Keratinocyte (primary cell): ENCODE measurements around the gene TOM1. TPM values are rescaled to one million over a fixed set of nuclear protein-coding genes. Genes with fewer than 3 reads are reported as not detected.

Source experiments
- DNase-seq: peaks from one replicate; pipeline ENCODE4 v3.0.0-alpha.2; 2011; ENCODE audit warnings: low read depth, missing footprints, low spot score
- FAIRE-seq: peaks from 2 replicates; lab custom pipeline; 2011; peaks lifted over from hg19 to GRCh38; lab: Jason Lieb, UNC
- H2AFZ ChIP-seq: 2 replicates; pipeline ENCODE4 v1.6.0; 2012; ENCODE audit warnings: low read length, control low read depth, inconsistent platforms; ENCODE audit not compliant: control insufficient read depth
- H3K27ac ChIP-seq: 2 replicates; pipeline ENCODE4 v1.5.1; 2011; ENCODE audit warnings: low read length; ENCODE audit not compliant: control insufficient read depth, insufficient read depth
- H3K27me3 ChIP-seq: 3 replicates; pipeline ENCODE4 v1.6.0; 2011; ENCODE audit warnings: low read length; ENCODE audit not compliant: control insufficient read depth, insufficient read depth; ENCODE audit errors: extremely low read depth
- H3K36me3 ChIP-seq, 2 experiments: 2 replicates in 1 of 2; 3 replicates in 1 of 2; pipeline ENCODE4 v1.5.1; 2011; ENCODE audit warnings: low read length in 2 of 2, mild to moderate bottlenecking in 1 of 2; ENCODE audit not compliant: control insufficient read depth in 2 of 2, insufficient read depth in 2 of 2; ENCODE audit errors: extremely low read depth in 1 of 2
- H3K4me1 ChIP-seq: 3 replicates; pipeline ENCODE4 v1.5.1; 2011; ENCODE audit warnings: low read length; ENCODE audit not compliant: control insufficient read depth, insufficient read depth; ENCODE audit errors: extremely low read depth
- H3K4me2 ChIP-seq: 3 replicates; pipeline ENCODE4 v1.6.0; 2011; ENCODE audit warnings: low read depth, low read length; ENCODE audit not compliant: control insufficient read depth, insufficient read depth; ENCODE audit errors: extremely low read depth
- H3K4me3 ChIP-seq, 3 experiments: fragments of 200-600 bp in 1 of 3; sonication (generic) in 1 of 3; 2 replicates in 2 of 3; 3 replicates in 1 of 3; pipeline ENCODE4 v1.5.1; 2011 to 2016; ENCODE audit warnings: low read length in 3 of 3, mild to moderate bottlenecking in 3 of 3, control low read depth in 2 of 3, inconsistent platforms in 1 of 3, low read depth in 1 of 3, mixed read lengths in 1 of 3, mixed run types in 1 of 3, moderate library complexity in 1 of 3; ENCODE audit not compliant: control insufficient read depth in 2 of 3, insufficient read depth in 2 of 3; ENCODE audit errors: extremely low read depth in 1 of 3
- H3K79me2 ChIP-seq: 2 replicates; pipeline ENCODE4 v1.6.0; 2012; ENCODE audit warnings: low read length; ENCODE audit not compliant: control insufficient read depth, insufficient read depth
- H3K9ac ChIP-seq: 3 replicates; pipeline ENCODE4 v1.6.0; 2011; ENCODE audit warnings: low read length; ENCODE audit not compliant: control insufficient read depth, insufficient read depth; ENCODE audit errors: extremely low read depth
- H3K9me1 ChIP-seq: 3 replicates; pipeline ENCODE4 v1.6.0; 2011; ENCODE audit warnings: low read length; ENCODE audit not compliant: control insufficient read depth, insufficient read depth; ENCODE audit errors: extremely low read depth
- H3K9me3 ChIP-seq: 2 replicates; pipeline ENCODE4 v1.5.1; 2012; ENCODE audit warnings: low read depth, low read length; ENCODE audit not compliant: control insufficient read depth
- H4K20me1 ChIP-seq: 3 replicates; pipeline ENCODE4 v1.6.0; 2011; ENCODE audit warnings: low read length; ENCODE audit not compliant: control insufficient read depth, insufficient read depth; ENCODE audit errors: extremely low read depth
- CTCF ChIP-seq, 3 experiments: IDR thresholded peaks in 1 of 3; conservative IDR thresholded peaks in 1 of 3; optimal IDR thresholded peaks in 1 of 3; 2 replicates in 2 of 3; 3 replicates in 1 of 3; pipeline versions ENCODE3 to v1.5.1; 2011; ENCODE audit warnings: low read length in 3 of 3, mild to moderate bottlenecking in 3 of 3, moderate library complexity in 2 of 3, control low read depth in 1 of 3, inconsistent platforms in 1 of 3; ENCODE audit not compliant: insufficient read depth in 2 of 3; ENCODE audit errors: extremely low read depth in 1 of 3
- EZH2 ChIP-seq: IDR thresholded peaks from one replicate; pipeline ENCODE4 v1.6.1; 2012; ENCODE audit warnings: inconsistent platforms, mild to moderate bottlenecking, low read length, moderate library complexity
- dilution Hi-C: fragments of 300-500 bp; cut with MboI; formaldehyde crosslinking; loops from one replicate; pipeline ENCODE4 v1.7.0; 2020; ENCODE audit warnings: low sequenced_read_pairs; ENCODE audit not compliant: extremely low pct_ligation_motif_present
- polyA plus RNA-seq, 5 experiments: library from polyadenylated mRNA; depleted of rRNA in 3 of 5; stranded (reverse) in 3 of 5; stranded (forward) in 1 of 5; unstranded in 1 of 5; fragments of >200 nt; gene quantifications; 1 replicate in 1 of 5; 2 replicates in 3 of 5; 3 replicates in 1 of 5; pipeline versions ENCODE4 v1.2.1 to v1.2.3, GENCODE V29; 2011 to 2012; ENCODE audit warnings: missing spikeins in 2 of 5, low read depth in 1 of 5, low replicate concordance in 1 of 5

The TOM1 gene
- polyA plus RNA-seq, 1 donor (not counting 4 experiments of a cell fraction or from before 2014, with no cell fraction given), result 17.4 TPM

- Histone ChIP-seq H3K4me1 (no peaks in the 10 kb centered on the region), H3K4me3 (no peak overlapping the region), H3K27ac (no peak overlapping the region), H2AFZ (no peak overlapping the region), H4K20me1 (no peaks in the 10 kb centered on the region), H3K9me1 (no peaks in the 10 kb centered on the region), H3K9ac (no peak overlapping the region), H3K9me3 (no peaks in the 10 kb centered on the region), H3K36me3 (peaks cover 30 to 31% of the 10 kb centered on the region in 2 experiments), H3K4me2 (no peak overlapping the region), H3K79me2 (peaks cover 24% of the 10 kb centered on the region), H3K27me3 (no peaks in the 10 kb centered on the region)
- no peak for DNase-seq
- TF ChIP-seq EZH2 (no peak), CTCF (optimal IDR thresholded peaks at IDR 0.05 in 1 of 3, IDR thresholded peaks at IDR 0.05 in 1 of 3, conservative IDR thresholded peaks at IDR 0.05 in 1 of 3; ENCODE audit: extremely low read depth in 1 of 3, insufficient read depth in 2 of 3, low read length in 3 of 3) (no peak)
- dilution Hi-C loops, result no loop called here
- no peak for FAIRE-seq
These were observed 34.7 kb upstream of the TOM1 start for GRCh38 chr22:35264986-35265385.

GRCh38 chr22:35266277-35266676 lies 33.4 kb upstream of the TOM1 start:
- no peak overlapping the region for H3K4me2 ChIP-seq
- no peak overlapping the region for H2AFZ ChIP-seq
- no peaks in the 10 kb centered on the region for H4K20me1 ChIP-seq
- FAIRE-seq (no peak), DNase-seq (no peak)
- peaks cover 17% of the 10 kb centered on the region for H3K79me2 ChIP-seq
- H3K4me1 ChIP-seq, result no peaks in the 10 kb centered on the region
- no peaks in the 10 kb centered on the region for H3K9me3 ChIP-seq
- TF ChIP-seq CTCF (optimal IDR thresholded peaks at IDR 0.05 in 1 of 3, IDR thresholded peaks at IDR 0.05 in 1 of 3, conservative IDR thresholded peaks at IDR 0.05 in 1 of 3; ENCODE audit: extremely low read depth in 1 of 3, insufficient read depth in 2 of 3, low read length in 3 of 3) (no peak), EZH2 (no peak)
- H3K36me3 ChIP-seq, result peaks cover 30 to 31% of the 10 kb centered on the region in 2 experiments
- H3K9me1 ChIP-seq, result no peaks in the 10 kb centered on the region
- no peak overlapping the region for H3K4me3 ChIP-seq
- no peaks in the 10 kb centered on the region for H3K27me3 ChIP-seq
- dilution Hi-C loops, result no loop called here
- no peak overlapping the region for H3K9ac ChIP-seq
- no peak overlapping the region for H3K27ac ChIP-seq
